Neural cell (in vitro differentiated cells): ENCODE data around the gene CARS2. TPM values are rescaled to one million over a fixed set of nuclear protein-coding genes. Genes with fewer than 3 reads are reported as not detected.

ENCODE experiments used
- H2AFZ ChIP-seq: fragments of 200-600, 300-800 bp; sonication (generic), shearing (Covaris generic); 2 replicates; pipeline ENCODE4 v1.6.0; 2014; ENCODE audit warnings: low read depth, mild to moderate bottlenecking, antibody characterized with exemption, low read length, moderate library complexity
- H3F3A ChIP-seq: fragments of 200-600 bp; shearing (Covaris generic); 2 replicates; pipeline ENCODE4 v1.6.1; 2016; ENCODE audit warnings: mild to moderate bottlenecking, moderate library complexity, mixed read lengths, antibody characterized with exemption, low read length; ENCODE audit not compliant: insufficient read depth, poor library complexity, severe bottlenecking
- H3K27ac ChIP-seq: fragments of 200-600, 300-800 bp; sonication (generic), shearing (Covaris generic); 2 replicates; pipeline ENCODE4 v1.5.1; 2014; ENCODE audit warnings: mild to moderate bottlenecking, low read length, moderate library complexity
- H3K27me3 ChIP-seq: fragments of 300-800, 200-600 bp; sonication (generic), shearing (Covaris generic); 2 replicates; pipeline ENCODE4 v1.6.0; 2014; ENCODE audit warnings: mild to moderate bottlenecking, low read depth, low read length, moderate library complexity; ENCODE audit not compliant: insufficient read depth
- H3K36me3 ChIP-seq: fragments of 300-800, 200-600 bp; sonication (generic), shearing (Covaris generic); 2 replicates; pipeline ENCODE4 v1.5.1; 2014; ENCODE audit warnings: mild to moderate bottlenecking, antibody characterized with exemption, low read length, moderate library complexity; ENCODE audit not compliant: insufficient read depth
- H3K4me2 ChIP-seq: fragments of 300-800, 200-600 bp; sonication (generic), shearing (Covaris generic); 2 replicates; pipeline ENCODE4 v1.6.0; 2014; ENCODE audit warnings: mild to moderate bottlenecking, low read length
- H3K4me3 ChIP-seq: fragments of 300-800, 200-600 bp; sonication (generic), shearing (Covaris generic); 2 replicates; pipeline ENCODE4 v1.5.1; 2014; ENCODE audit warnings: mild to moderate bottlenecking, low read length, moderate library complexity
- H3K79me2 ChIP-seq: fragments of 200-600 bp; shearing (Covaris generic); replicated peaks from 2 replicates; pipeline ENCODE4 v1.6.0; 2014; ENCODE audit warnings: mild to moderate bottlenecking, low read length, moderate library complexity; ENCODE audit not compliant: insufficient read depth
- H3K9ac ChIP-seq: fragments of 300-800, 200-600 bp; sonication (generic), shearing (Covaris generic); 2 replicates; pipeline ENCODE4 v1.6.1; 2016; ENCODE audit warnings: mild to moderate bottlenecking, low read length, mixed read lengths
- H3K9me2 ChIP-seq: fragments of 200-600 bp; shearing (Covaris generic); 2 replicates; pipeline ENCODE4 v1.6.1; 2016; ENCODE audit warnings: mild to moderate bottlenecking, low read length, mixed read lengths; ENCODE audit not compliant: insufficient read depth
- H3K9me3 ChIP-seq: fragments of 200-600, 300-800 bp; sonication (generic), shearing (Covaris generic); 2 replicates; pipeline ENCODE4 v1.6.1; 2016; ENCODE audit warnings: mild to moderate bottlenecking, mixed run types, low read length, moderate library complexity, mixed read lengths
- H4K20me1 ChIP-seq: fragments of 200-600 bp; shearing (Covaris generic); 2 replicates; pipeline ENCODE4 v1.6.1; 2016; ENCODE audit warnings: mild to moderate bottlenecking, mixed run types; ENCODE audit not compliant: insufficient read depth
- EP300 ChIP-seq: fragments of 450-650 bp; conservative IDR thresholded peaks from 2 replicates; pipeline ENCODE4 v1.6.1; 2014; ENCODE audit warnings: antibody characterized with exemption, mild to moderate bottlenecking, moderate library complexity; ENCODE audit not compliant: poor library complexity, severe bottlenecking
- EZH2 ChIP-seq: fragments of 200-600, 300-800 bp; shearing (Covaris generic), sonication (generic); IDR thresholded peaks from 2 replicates; pipeline ENCODE4 v1.6.1; 2014; ENCODE audit warnings: antibody characterized with exemption, low read length, borderline replicate concordance, mild to moderate bottlenecking; ENCODE audit not compliant: insufficient read depth, poor library complexity, severe bottlenecking
- MXI1 ChIP-seq: fragments of 450-650 bp; conservative IDR thresholded peaks from 2 replicates; pipeline ENCODE4 v1.6.1; 2014; ENCODE audit warnings: antibody characterized with exemption, mild to moderate bottlenecking; ENCODE audit not compliant: poor library complexity, severe bottlenecking
- POLR2AphosphoS5 ChIP-seq: IDR thresholded peaks from 2 replicates; pipeline ENCODE4 v1.6.1; 2012
- RAD21 ChIP-seq: fragments of 450-650 bp; conservative IDR thresholded peaks from 2 replicates; pipeline ENCODE4 v1.6.1; 2014; ENCODE audit warnings: antibody characterized with exemption, mild to moderate bottlenecking, moderate library complexity
- SMC3 ChIP-seq: fragments of 450-650 bp; conservative IDR thresholded peaks from 2 replicates; pipeline ENCODE4 v1.6.1; 2014; ENCODE audit warnings: antibody characterized with exemption, mild to moderate bottlenecking, moderate library complexity; ENCODE audit not compliant: poor library complexity
- TAF1 ChIP-seq: IDR thresholded peaks from 2 replicates; pipeline ENCODE4 v1.6.1; 2012; ENCODE audit warnings: low read depth
- polyA plus RNA-seq: library from polyadenylated mRNA; depleted of rRNA; stranded (reverse); fragments of >200 nt; gene quantifications from 2 replicates; pipeline ENCODE4 v1.2.3, GENCODE V29; 2014
- TF ChIP-seq, protein P1 (sequence below): IDR thresholded peaks from 2 replicates; pipeline ENCODE4 v1.6.1; 2012; ENCODE audit warnings: borderline replicate concordance
- TF ChIP-seq, protein P2 (sequence below): fragments of 450-650 bp; IDR thresholded peaks from 2 replicates; pipeline ENCODE4 v1.5.1; 2014; ENCODE audit warnings: antibody characterized with exemption, mild to moderate bottlenecking, moderate library complexity; ENCODE audit not compliant: poor library complexity, severe bottlenecking

The CARS2 gene
- polyA plus RNA-seq, 1 donor from 2014 or later = 92.2 TPM

DNA sequence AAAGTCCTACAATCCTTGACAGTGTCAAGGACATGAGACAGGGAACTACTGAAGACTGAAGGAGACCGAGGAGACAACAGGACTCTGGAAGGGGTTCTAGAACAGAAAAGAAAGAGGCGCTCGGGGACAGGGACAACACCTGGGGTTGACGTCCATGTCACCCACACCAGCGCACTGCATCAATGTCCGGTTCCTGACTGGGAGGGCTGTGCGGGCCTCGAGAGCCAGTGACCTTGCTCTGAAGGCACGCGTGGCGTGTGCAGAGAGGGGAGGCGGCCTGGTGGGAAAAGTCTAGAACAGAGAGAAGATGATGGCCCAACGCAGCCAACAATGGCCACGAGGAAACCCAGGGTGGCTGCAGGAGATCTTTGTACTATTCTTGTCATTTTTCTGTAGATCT is 5.7 kb downstream of the CARS2 start:
- no peaks in the 10 kb centered on the region for H3K36me3 ChIP-seq
- TF ChIP-seq EP300 = no peak
- TF ChIP-seq, protein P1, sequence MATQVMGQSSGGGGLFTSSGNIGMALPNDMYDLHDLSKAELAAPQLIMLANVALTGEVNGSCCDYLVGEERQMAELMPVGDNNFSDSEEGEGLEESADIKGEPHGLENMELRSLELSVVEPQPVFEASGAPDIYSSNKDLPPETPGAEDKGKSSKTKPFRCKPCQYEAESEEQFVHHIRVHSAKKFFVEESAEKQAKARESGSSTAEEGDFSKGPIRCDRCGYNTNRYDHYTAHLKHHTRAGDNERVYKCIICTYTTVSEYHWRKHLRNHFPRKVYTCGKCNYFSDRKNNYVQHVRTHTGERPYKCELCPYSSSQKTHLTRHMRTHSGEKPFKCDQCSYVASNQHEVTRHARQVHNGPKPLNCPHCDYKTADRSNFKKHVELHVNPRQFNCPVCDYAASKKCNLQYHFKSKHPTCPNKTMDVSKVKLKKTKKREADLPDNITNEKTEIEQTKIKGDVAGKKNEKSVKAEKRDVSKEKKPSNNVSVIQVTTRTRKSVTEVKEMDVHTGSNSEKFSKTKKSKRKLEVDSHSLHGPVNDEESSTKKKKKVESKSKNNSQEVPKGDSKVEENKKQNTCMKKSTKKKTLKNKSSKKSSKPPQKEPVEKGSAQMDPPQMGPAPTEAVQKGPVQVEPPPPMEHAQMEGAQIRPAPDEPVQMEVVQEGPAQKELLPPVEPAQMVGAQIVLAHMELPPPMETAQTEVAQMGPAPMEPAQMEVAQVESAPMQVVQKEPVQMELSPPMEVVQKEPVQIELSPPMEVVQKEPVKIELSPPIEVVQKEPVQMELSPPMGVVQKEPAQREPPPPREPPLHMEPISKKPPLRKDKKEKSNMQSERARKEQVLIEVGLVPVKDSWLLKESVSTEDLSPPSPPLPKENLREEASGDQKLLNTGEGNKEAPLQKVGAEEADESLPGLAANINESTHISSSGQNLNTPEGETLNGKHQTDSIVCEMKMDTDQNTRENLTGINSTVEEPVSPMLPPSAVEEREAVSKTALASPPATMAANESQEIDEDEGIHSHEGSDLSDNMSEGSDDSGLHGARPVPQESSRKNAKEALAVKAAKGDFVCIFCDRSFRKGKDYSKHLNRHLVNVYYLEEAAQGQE = no peak
- TF ChIP-seq MXI1 = no peak
- TF ChIP-seq EZH2 = no peak
- no peak for TF ChIP-seq TAF1
- no peak for TF ChIP-seq POLR2AphosphoS5
- no peak for TF ChIP-seq SMC3
- TF ChIP-seq, protein P2, sequence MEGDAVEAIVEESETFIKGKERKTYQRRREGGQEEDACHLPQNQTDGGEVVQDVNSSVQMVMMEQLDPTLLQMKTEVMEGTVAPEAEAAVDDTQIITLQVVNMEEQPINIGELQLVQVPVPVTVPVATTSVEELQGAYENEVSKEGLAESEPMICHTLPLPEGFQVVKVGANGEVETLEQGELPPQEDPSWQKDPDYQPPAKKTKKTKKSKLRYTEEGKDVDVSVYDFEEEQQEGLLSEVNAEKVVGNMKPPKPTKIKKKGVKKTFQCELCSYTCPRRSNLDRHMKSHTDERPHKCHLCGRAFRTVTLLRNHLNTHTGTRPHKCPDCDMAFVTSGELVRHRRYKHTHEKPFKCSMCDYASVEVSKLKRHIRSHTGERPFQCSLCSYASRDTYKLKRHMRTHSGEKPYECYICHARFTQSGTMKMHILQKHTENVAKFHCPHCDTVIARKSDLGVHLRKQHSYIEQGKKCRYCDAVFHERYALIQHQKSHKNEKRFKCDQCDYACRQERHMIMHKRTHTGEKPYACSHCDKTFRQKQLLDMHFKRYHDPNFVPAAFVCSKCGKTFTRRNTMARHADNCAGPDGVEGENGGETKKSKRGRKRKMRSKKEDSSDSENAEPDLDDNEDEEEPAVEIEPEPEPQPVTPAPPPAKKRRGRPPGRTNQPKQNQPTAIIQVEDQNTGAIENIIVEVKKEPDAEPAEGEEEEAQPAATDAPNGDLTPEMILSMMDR = no peak
- TF ChIP-seq RAD21 = no peak
- peaks cover 13% of the 10 kb centered on the region for H3K79me2 ChIP-seq
- no peaks in the 10 kb centered on the region for H3K27me3 ChIP-seq
- no peak overlapping the region for H3K4me2 ChIP-seq
- H3K9ac ChIP-seq = no peak overlapping the region
- no peaks in the 10 kb centered on the region for H3K9me2 ChIP-seq
- H4K20me1 ChIP-seq = no peaks in the 10 kb centered on the region
- H3K27ac ChIP-seq = no peak overlapping the region
- no peaks in the 10 kb centered on the region for H3F3A ChIP-seq
- no peak overlapping the region for H2AFZ ChIP-seq
- H3K9me3 ChIP-seq = no peaks in the 10 kb centered on the region
- no peak overlapping the region for H3K4me3 ChIP-seq

DNA sequence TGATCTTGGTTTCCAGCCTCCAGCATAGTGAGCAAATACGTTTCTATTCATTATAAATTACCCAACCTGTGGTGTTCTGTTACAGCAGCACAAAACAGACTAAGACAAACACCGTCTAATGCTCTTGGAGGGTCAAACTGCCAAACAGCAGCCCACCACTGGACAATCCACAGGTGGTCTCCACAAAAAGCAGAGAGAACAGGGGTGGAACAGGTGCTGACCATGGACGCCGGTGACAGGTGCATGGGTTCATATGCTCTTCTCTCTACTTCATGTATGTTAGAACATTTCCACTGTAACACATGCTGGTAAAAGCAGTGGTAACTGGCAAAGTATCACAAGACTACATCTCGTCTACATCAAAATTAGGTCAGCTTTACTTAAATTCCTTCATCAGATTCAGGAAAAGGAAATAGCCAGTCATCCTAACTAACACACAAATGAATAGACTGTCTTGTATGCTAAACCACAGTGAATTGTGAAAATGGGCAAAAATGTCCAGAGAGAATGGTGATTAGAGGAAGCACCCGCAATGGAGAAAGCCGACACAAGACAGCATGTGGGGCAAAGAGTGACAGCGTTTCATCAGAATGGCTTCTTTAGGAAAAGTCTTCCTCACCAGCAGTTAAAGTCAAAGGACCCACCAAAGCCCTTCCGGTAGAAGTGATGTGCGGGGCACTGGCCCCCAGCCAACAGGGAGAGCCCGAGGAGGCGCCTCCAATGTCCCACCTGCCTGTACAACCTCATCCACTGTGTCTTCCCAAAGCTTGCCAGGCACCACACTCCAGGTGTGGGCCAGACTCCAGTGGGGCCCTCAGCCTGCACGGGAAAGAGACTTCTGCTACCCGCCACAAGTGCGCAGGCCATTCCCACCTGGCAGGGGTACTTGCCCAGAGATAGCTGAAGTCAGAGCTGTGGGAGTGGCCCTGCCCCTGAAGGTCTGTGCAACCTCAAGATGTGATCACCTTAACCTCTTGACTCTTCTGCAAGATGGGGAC is 6.5 kb downstream of the CARS2 start:
- Histone ChIP-seq H3K36me3 (no peaks in the 10 kb centered on the region), H3K9me3 (no peaks in the 10 kb centered on the region), H2AFZ (no peak overlapping the region), H3K9ac (no peak overlapping the region), H3K4me3 (no peak overlapping the region), H3K27me3 (no peaks in the 10 kb centered on the region), H3K27ac (no peak overlapping the region), H3K79me2 (peaks cover 6% of the 10 kb centered on the region), H3K4me2 (no peak overlapping the region), H3F3A (no peaks in the 10 kb centered on the region), H4K20me1 (no peaks in the 10 kb centered on the region), H3K9me2 (no peaks in the 10 kb centered on the region)
- TF ChIP-seq, protein P1 = no peak
- TF ChIP-seq RAD21 = no peak
- no peak for TF ChIP-seq TAF1
- no peak for TF ChIP-seq MXI1
- TF ChIP-seq EP300 = no peak
- TF ChIP-seq EZH2 = no peak
- TF ChIP-seq, protein P2 = no peak
- no peak for TF ChIP-seq SMC3
- TF ChIP-seq POLR2AphosphoS5 = no peak
